HL-60 (cell line): Measurements from ENCODE around the gene KLHL4.

Experiments used
- DNase-seq, 2 experiments: peaks; one replicate each; pipeline ENCODE4 v3.0.0-alpha.2; 2010 to 2020; ENCODE audit warnings: low read depth in 1 of 2, low spot score in 1 of 2
- H3K27ac ChIP-seq: fragments of 250-450 bp; sonication (Bioruptor Pico); replicated peaks from 2 replicates; pipeline ENCODE4 v1.5.1; 2020; ENCODE audit warnings: mild to moderate bottlenecking, moderate library complexity
- H3K27me3 ChIP-seq: fragments of 250-450 bp; sonication (Bioruptor Pico); 2 replicates; pipeline ENCODE4 v1.5.1; 2021; ENCODE audit warnings: mild to moderate bottlenecking, moderate library complexity; ENCODE audit not compliant: insufficient read depth, poor library complexity, severe bottlenecking
- H3K4me3 ChIP-seq: replicated peaks from 2 replicates; pipeline ENCODE4 v1.5.1; 2011; ENCODE audit warnings: mild to moderate bottlenecking, control low read depth, low read length; ENCODE audit not compliant: insufficient read depth
- GABPA ChIP-seq: IDR thresholded peaks from 2 replicates; pipeline ENCODE4 v1.6.1; 2012; ENCODE audit warnings: low read depth
- POLR2AphosphoS5 ChIP-seq: IDR thresholded peaks from 2 replicates; pipeline ENCODE4 v1.6.1; 2012; ENCODE audit warnings: low read depth
- SPI1 ChIP-seq: IDR thresholded peaks from 2 replicates; pipeline ENCODE4 v1.6.1; 2012; ENCODE audit warnings: low read depth, mild to moderate bottlenecking, borderline replicate concordance
- TF ChIP-seq, protein P1 (sequence below): IDR thresholded peaks from one replicate; pipeline ENCODE4 v1.5.1; 2011; ENCODE audit warnings: low read length, control low read depth, inconsistent platforms; ENCODE audit not compliant: insufficient read depth
- TF ChIP-seq, protein P2 (sequence below): IDR thresholded peaks from 2 replicates; pipeline ENCODE4 v1.6.1; 2012; ENCODE audit warnings: low read depth; ENCODE audit not compliant: insufficient replicate concordance

KLHL4 gene

GRCh38 chrX:87515836-87516235 lies 1.8 kb upstream of the KLHL4 start:
- H3K27me3 ChIP-seq, result no peaks in the 10 kb centered on the region
- no peak for DNase-seq
- no peak overlapping the region for H3K27ac ChIP-seq
- H3K4me3 ChIP-seq, result no peak overlapping the region
- TF ChIP-seq, protein P1, sequence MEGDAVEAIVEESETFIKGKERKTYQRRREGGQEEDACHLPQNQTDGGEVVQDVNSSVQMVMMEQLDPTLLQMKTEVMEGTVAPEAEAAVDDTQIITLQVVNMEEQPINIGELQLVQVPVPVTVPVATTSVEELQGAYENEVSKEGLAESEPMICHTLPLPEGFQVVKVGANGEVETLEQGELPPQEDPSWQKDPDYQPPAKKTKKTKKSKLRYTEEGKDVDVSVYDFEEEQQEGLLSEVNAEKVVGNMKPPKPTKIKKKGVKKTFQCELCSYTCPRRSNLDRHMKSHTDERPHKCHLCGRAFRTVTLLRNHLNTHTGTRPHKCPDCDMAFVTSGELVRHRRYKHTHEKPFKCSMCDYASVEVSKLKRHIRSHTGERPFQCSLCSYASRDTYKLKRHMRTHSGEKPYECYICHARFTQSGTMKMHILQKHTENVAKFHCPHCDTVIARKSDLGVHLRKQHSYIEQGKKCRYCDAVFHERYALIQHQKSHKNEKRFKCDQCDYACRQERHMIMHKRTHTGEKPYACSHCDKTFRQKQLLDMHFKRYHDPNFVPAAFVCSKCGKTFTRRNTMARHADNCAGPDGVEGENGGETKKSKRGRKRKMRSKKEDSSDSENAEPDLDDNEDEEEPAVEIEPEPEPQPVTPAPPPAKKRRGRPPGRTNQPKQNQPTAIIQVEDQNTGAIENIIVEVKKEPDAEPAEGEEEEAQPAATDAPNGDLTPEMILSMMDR, result no peak
- TF ChIP-seq, protein P2, sequence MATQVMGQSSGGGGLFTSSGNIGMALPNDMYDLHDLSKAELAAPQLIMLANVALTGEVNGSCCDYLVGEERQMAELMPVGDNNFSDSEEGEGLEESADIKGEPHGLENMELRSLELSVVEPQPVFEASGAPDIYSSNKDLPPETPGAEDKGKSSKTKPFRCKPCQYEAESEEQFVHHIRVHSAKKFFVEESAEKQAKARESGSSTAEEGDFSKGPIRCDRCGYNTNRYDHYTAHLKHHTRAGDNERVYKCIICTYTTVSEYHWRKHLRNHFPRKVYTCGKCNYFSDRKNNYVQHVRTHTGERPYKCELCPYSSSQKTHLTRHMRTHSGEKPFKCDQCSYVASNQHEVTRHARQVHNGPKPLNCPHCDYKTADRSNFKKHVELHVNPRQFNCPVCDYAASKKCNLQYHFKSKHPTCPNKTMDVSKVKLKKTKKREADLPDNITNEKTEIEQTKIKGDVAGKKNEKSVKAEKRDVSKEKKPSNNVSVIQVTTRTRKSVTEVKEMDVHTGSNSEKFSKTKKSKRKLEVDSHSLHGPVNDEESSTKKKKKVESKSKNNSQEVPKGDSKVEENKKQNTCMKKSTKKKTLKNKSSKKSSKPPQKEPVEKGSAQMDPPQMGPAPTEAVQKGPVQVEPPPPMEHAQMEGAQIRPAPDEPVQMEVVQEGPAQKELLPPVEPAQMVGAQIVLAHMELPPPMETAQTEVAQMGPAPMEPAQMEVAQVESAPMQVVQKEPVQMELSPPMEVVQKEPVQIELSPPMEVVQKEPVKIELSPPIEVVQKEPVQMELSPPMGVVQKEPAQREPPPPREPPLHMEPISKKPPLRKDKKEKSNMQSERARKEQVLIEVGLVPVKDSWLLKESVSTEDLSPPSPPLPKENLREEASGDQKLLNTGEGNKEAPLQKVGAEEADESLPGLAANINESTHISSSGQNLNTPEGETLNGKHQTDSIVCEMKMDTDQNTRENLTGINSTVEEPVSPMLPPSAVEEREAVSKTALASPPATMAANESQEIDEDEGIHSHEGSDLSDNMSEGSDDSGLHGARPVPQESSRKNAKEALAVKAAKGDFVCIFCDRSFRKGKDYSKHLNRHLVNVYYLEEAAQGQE, result no peak
- no peak for TF ChIP-seq SPI1
- no peak for TF ChIP-seq GABPA
- no peak for TF ChIP-seq POLR2AphosphoS5

GRCh38 chrX:87516717-87517121 lies 883 bp upstream of the KLHL4 start:
- Histone ChIP-seq H3K27me3 (no peaks in the 10 kb centered on the region), H3K27ac (no peak overlapping the region), H3K4me3 (no peak overlapping the region)
- no peak for DNase-seq
- TF ChIP-seq GABPA (no peak), SPI1 (no peak), POLR2AphosphoS5 (no peak)
- TF ChIP-seq, protein P1, result no peak

DNA sequence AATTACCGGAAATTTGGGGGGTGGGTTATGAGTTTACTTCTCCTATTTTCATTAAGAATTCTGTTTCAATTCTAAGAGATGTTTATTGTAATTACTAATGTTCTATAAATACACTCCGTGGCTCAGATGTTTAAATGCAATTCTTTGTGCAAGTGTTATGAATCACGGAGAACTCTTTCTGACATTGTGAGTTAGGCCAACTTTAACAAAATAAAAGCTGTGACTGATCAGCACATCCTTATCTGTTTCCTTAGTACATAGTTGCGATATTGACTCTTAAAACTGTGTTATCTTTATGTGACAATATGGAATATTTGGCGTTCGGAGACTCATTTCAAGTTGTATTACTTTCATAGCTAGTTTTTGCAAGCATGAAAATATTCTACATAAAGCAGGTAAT lies 902 bp downstream of the KLHL4 start:
- Histone ChIP-seq H3K27ac (no peak overlapping the region), H3K27me3 (no peaks in the 10 kb centered on the region), H3K4me3 (no peak overlapping the region)
- DNase-seq, result no peak
- no peak for TF ChIP-seq POLR2AphosphoS5
- TF ChIP-seq, protein P1, result no peak
- no peak for TF ChIP-seq SPI1
- TF ChIP-seq, protein P2, result no peak
- no peak for TF ChIP-seq GABPA

- no peak for DNase-seq
- TF ChIP-seq SPI1 (no peak), POLR2AphosphoS5 (no peak), GABPA (no peak)
- TF ChIP-seq, protein P2, result no peak
- TF ChIP-seq, protein P1, result no peak
- H3K4me3 ChIP-seq, result no peak overlapping the region
- no peaks in the 10 kb centered on the region for H3K27me3 ChIP-seq
- H3K27ac ChIP-seq, result no peak overlapping the region
Observed at GRCh38 chrX:87525771-87526229, 8.2 kb downstream of the KLHL4 start.
